ENCODE measurements around the gene CNOT4.

- TF ChIP-seq POLR2A (IDR thresholded peaks at IDR 0.05; ENCODE audit: low read length) (no peak), GATA1 (IDR thresholded peaks at IDR 0.05; ENCODE audit: low read depth, low read length) (no peak)
These were observed 388 bp downstream of the CNOT4 start for GRCh38 chr7:135509589-135509838.

Data from erythroblast (primary cell).